ENCODE results near the gene SH3BGRL3.

Gene SH3BGRL3

DNA sequence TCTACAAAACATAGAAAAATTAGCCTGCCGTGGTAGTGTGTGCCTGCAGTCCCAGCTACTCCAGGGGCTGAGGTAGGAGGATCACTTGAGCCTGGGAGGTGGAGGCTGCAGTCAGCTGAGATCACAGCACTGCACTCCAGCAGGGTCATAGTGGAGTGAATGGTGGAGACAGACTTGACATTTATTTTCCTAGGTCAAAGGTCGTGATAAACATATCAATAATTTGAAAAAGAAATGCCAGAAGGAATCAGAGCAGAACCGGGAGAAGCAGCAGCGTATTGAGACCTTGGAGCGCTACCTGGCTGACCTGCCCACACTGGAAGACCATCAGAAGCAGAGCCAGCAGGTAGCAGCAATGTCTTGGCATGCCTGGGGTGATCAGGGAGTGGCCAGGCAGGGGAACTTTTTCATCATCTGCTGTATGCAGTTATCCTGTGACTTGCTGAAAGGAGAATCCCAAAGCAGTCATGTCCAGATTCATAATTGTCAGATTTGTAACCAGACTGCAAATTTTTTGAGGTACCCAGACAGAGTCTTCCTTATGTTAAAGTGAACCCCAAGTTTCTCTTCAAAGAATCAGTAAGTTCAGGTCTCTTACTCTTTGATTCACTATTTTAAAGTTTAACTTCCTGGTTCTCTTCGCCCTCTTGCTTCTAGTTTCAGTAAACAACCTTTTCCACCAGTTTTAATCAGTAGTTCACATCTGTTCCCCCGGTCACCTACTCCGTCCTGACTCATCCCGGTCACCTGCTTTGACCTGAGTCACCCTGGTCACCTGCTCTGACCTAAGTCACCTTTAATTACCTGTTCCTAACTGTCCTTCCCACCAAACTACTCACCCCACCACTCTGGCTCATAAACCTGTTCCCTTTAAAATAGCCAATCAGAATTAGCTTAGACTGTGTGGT is 11.3 kb upstream of the SH3BGRL3 start:
- TF ChIP-seq, protein P1, sequence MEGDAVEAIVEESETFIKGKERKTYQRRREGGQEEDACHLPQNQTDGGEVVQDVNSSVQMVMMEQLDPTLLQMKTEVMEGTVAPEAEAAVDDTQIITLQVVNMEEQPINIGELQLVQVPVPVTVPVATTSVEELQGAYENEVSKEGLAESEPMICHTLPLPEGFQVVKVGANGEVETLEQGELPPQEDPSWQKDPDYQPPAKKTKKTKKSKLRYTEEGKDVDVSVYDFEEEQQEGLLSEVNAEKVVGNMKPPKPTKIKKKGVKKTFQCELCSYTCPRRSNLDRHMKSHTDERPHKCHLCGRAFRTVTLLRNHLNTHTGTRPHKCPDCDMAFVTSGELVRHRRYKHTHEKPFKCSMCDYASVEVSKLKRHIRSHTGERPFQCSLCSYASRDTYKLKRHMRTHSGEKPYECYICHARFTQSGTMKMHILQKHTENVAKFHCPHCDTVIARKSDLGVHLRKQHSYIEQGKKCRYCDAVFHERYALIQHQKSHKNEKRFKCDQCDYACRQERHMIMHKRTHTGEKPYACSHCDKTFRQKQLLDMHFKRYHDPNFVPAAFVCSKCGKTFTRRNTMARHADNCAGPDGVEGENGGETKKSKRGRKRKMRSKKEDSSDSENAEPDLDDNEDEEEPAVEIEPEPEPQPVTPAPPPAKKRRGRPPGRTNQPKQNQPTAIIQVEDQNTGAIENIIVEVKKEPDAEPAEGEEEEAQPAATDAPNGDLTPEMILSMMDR (IDR thresholded peaks at IDR 0.05; ENCODE audit: borderline replicate concordance, insufficient read depth, low read depth, low read length): no peak
- H3K4me3 ChIP-seq (ENCODE audit: low read depth, low read length): no peak overlapping the region

DNA sequence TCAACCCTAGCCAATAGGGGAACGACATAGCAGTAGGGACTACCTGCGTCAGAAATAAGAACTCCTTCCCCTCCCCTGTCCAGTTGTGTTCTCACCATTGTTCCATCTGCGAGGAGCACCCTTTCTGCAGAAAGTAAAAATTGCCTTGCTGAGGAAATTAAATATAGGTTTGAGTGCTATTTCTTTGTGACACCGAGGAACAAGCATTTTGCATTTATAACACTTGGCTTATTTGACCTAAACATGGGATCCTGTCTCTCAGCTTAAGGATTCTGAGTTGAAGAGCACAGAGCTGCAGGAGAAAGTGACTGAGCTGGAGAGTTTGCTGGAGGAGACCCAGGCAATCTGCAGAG is 10.7 kb upstream of the SH3BGRL3 start:
- H3K4me3 ChIP-seq (ENCODE audit: low read depth, low read length): no peak overlapping the region
- TF ChIP-seq, protein P1 (IDR thresholded peaks at IDR 0.05; ENCODE audit: borderline replicate concordance, insufficient read depth, low read depth, low read length): no peak

DNA sequence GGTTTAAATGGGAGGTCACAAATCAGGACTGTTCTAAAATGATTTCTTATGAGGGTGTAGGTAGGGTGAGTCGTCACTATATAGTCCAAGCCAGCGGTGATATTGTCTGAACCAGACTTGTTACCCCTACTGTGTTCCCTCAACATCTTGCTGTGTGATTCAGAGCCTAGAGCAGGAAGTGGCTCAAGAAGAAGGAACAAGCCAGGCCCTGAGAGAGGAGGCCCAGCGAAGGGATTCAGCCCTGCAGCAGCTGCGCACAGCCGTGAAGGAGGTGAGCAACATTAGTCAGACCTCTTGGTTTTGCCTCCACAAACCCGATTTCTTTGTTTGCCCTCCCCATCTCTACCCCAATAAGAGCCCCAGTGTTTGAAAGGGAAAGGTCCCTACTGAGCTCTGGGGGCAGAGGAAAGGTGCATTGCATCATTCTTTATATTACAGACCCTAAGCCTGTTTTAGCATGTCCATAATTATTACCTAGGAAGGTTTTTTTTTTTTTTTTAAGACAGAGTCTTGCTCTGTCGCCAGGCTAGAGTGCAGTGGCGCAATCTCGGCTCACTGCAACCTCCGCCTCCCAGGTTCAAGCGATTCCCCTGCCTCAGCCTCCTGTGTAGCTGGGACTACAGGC is 5.0 kb upstream of the SH3BGRL3 start:
- TF ChIP-seq, protein P1 (IDR thresholded peaks at IDR 0.05; ENCODE audit: borderline replicate concordance, insufficient read depth, low read depth, low read length): no peak
- H3K4me3 ChIP-seq (ENCODE audit: low read depth, low read length): no peak overlapping the region

DNA sequence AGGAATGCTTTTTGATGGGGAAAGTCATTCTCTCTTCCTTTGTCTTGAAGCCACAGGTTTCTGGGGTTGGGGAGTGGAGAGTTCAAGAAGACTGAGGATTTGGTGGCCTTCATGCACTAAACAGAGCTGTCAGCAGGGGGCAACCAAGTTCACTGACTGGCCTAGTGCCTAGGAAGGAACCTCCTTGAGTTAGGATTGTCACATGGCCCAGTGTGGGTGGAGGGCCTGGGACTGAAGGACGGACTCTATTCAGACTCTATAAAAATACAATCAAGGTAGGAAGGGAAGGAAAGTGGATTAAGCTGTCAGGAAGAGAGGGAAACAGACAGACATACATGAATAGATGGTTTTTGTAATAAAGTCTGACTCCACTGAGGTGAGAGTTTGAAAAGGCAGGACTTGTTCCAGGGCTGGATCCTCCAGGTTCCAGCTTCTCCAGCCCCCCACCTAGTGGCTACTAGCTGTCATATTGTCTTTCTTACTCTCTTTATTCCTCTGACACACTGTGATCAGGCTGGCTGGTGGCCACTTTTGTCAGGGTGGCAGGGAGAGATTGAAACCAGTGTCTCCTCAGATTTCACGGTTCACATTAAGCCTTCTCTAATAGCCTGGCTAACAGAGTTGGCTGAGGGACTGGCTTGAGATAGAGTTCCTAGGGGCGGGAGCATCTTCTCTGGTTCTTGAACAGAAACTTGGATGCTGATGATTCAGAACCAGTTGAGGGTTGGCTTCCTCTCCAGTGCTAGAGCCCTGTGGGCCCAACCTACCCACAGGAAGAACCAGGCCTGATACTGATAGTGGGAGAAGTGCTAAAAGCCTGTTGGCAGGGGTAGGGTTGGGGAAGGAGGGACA is 4.1 kb upstream of the SH3BGRL3 start:
- TF ChIP-seq, protein P1 (IDR thresholded peaks at IDR 0.05; ENCODE audit: borderline replicate concordance, insufficient read depth, low read depth, low read length): peak; percentile 82
- no peak overlapping the region for H3K4me3 ChIP-seq (ENCODE audit: low read depth, low read length)

DNA sequence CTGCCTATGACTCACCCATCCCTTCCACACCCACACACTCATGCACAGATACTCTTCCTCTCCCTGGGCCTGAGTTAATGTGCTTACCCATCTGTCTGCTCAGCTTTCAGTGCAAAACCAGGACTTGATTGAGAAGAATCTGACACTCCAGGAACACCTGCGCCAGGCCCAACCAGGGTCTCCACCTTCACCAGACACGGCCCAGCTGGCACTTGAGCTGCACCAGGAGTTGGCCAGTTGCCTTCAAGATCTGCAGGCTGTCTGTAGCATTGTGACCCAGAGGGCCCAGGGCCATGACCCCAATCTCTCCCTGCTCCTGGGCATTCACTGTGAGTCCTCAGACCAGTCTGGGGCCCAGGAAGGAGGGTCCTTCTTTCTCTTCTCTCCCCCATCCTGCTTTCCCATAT is 3.5 kb upstream of the SH3BGRL3 start:
- H3K4me3 ChIP-seq (ENCODE audit: low read depth, low read length): no peak overlapping the region
- TF ChIP-seq, protein P1 (IDR thresholded peaks at IDR 0.05; ENCODE audit: borderline replicate concordance, insufficient read depth, low read depth, low read length): no peak

DNA sequence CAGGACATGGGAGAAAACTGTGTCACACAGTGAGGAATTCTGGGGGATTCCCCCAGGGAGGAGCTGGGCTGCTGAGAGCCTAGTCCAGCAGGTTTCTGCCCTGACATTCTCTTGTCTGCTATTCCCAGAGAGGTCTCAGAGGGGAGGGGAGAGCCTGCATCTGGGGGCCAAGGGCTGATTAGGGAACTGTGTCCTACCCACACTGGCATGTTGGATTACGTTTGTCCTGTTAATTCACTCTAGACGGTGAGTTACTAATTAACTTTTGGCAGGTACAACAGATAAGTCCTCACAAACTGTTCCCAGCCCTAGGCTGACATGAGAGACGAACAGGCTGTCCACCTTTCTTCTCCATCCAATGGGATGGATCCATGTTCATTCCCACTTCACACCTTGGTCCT is 2.6 kb upstream of the SH3BGRL3 start:
- TF ChIP-seq, protein P1 (IDR thresholded peaks at IDR 0.05; ENCODE audit: borderline replicate concordance, insufficient read depth, low read depth, low read length): no peak

More for the DNA sequence above, 2.6 kb upstream of the SH3BGRL3 start:
- no peak overlapping the region for H3K4me3 ChIP-seq (ENCODE audit: low read depth, low read length)
